GM19099 (cell line): ENCODE measurements around the gene SCUBE2.

ENCODE experiments used
- POLR2A ChIP-seq: IDR thresholded peaks from 3 replicates; pipeline ENCODE4 v1.6.1; 2011; ENCODE audit warnings: low read depth; ENCODE audit not compliant: insufficient read length; ENCODE audit errors: extremely low read depth

The SCUBE2 gene

DNA sequence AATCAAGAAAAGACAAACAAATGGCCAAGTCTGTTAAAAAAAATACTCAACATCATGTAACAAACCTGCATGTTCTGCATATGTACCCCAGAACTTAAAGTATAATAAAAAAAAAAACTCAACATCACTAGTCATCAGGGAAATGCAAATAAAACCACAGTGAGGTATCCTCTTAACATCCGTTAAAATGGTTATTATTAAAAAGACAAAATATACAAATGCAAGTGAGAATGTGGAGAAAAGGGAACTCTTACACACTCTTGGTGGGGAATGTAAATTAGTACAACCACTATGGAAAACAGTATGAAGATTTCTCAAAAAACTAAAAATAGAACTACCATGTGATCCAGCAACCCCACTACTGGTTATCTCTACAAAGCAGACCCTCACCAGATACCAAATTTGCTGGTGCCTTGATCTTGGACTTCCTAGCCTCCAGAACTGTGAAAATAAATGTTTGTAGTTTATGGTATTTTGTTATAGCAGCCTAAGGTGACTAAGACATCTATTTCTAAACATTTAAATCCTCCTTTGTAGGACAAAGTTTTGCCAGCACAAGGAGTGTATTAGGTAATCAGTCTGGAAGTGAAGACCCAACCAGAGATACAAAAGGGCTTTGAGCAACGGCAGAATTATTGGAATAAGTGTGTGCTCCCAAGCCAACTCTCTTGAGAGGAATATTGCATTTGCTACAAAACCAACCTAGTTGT, 32.4 kb upstream of the SCUBE2 start:
- TF ChIP-seq POLR2A: no peak

GRCh38 chr11:9121469-9121796, 30.0 kb upstream of the SCUBE2 start:
- no peak for TF ChIP-seq POLR2A

DNA sequence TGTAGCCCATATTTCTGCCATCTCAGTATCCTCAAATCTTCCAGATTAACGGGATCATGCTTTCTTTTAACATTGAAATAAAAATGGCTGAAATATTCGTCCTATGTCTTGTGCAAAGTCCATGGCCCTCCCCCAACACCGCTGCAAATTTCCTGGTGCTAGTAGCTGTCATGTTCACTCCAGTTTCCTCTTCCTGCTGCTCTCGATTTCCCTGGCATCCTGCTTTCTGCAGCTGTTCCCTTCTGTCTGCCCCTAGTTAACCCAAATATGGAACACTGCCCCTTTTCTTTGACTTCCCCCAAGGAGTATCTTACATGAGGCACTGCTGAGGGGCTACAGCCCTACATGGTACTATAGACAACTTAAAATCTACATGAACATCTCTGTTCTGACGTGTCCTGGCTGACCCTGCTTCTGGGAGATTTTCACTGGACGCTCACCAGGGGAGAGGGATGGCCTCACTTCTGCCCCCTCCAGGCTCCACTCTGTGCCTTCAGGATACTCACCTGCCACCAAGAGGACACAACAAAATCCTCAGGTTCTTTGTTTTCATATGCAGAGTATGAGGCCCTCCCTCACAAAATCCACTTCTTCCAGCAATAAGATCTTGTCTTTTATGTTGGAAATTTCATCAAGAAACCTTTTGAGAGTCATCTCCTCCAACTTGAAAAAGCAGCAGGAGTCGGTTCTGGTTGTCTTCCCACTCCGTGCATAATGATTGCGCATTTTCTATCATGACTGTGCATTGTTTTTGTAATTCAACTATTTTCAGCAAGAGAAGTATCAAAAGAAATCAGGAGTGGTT, 29.5 kb upstream of the SCUBE2 start:
- no peak for TF ChIP-seq POLR2A

DNA sequence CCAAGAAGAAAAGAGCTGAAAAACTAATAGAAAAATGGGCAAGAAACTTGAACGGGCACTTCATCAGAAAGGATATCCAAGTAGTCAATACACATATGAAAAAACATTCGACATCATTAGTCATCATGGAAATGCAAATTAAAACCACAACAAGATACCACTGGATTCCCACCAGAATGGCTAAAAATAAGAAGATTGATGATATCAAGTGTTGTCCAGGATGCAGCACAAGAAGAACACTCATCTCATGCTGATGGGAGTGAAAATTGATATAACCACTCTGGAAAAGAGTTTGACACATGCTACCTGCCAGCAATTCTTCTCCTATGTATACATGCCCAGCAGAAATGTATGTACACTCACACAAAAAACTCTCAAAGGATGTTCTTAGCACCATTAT, 26.9 kb upstream of the SCUBE2 start:
- TF ChIP-seq POLR2A: no peak

DNA sequence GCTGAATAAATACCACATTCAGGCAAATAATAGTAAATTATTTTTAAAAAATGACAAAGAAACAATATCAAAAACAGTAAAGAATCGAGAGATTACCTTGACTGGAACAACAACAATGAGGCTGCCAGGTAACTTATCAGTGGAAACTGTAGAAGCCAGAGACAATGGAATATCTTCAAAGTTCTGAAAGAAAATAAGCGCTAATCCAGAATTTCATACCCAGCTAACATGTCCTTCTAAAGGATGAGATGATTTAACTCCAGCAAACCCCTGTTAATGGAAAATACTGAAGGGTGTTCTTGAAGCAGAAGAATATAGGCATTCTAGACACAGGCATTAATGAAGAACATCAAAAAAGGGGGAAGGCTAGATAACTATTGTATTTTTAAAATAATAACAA, 20.7 kb upstream of the SCUBE2 start:
- TF ChIP-seq POLR2A: no peak

- no peak for TF ChIP-seq POLR2A
Observed at GRCh38 chr11:9109858-9110731, 18.7 kb upstream of the SCUBE2 start.

- TF ChIP-seq POLR2A: no peak
Observed at GRCh38 chr11:9104580-9104979, 13.2 kb upstream of the SCUBE2 start.

- TF ChIP-seq POLR2A: no peak
Observed at GRCh38 chr11:9103542-9104276, 12.3 kb upstream of the SCUBE2 start.

DNA sequence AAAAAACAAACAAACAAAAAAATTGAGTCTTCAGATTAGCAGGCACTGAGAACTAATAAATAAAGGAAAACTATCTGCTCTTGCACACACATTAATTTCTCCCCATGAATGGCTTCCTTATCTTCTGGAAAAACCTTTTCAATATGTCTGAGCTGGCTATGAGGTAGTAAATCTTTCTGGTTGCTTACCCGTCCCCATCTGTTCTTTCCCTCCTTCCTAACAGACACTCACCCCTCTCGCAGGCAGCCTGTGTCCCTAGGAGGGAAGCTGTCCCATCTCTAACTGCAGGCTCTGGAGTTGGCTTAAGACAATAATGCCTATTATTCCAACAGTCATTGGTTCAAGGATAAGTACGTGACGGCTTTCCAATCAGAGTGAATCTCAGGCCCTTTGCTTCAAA, 8.2 kb upstream of the SCUBE2 start:
- no peak for TF ChIP-seq POLR2A

DNA sequence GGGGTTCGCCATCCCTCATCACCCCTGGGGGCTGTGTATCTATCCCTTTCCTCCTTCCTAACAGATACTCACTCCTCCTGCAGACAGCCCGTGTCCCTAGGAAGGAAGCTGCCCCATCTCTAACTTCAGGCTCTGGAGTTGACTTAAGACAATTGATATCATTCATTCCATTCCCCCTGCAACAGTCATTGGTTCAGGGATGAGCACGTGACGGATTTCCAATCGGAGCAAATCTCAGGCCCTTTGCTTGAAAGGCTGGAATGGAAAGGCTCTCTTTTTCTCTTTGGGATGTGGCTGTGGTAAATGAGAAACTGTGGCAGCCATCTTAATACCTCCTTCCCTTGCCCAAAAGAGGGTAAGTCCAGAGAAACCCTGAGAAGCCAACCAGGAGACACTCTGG, 5.0 kb upstream of the SCUBE2 start:
- no peak for TF ChIP-seq POLR2A

DNA sequence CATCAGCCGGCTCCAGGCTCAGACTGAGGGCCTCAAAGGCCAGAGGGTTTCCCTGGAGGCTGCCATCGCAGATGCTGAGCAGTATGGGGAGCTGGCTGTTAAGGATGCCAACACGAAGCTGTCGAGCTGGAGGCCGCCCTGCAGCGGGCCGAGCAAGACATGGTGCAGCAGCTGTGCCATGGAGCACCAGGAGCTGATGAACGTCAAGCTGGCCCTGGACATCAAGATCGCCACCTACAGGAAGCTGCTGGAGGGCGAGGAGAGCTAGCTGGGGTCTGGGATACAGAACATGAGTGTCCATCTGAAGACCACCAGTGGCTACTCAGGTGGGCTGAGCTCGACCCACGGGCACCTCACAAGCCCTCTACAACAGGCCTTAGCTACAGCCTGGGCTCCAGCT, 4.0 kb upstream of the SCUBE2 start:
- TF ChIP-seq POLR2A: no peak

DNA sequence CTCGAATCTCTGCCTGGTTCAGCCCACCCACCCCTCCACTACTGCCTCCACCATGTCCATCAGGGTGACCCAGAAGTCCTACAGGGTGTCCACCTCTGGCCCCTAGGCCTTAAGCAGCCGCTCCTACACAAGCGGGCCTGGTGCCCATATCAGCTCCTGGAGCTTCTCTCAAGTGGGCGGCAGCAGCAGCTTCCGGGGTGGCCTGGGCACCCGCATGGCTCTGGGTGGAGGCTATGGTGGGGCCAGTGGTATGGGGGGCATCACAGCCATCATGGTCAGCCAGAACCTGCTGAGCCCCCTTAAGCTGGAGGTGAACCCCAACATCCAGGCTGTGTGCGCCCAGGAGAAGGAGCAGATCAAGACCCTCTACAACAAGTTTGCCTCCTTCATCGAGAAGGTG, 3.0 kb upstream of the SCUBE2 start:
- no peak for TF ChIP-seq POLR2A

DNA sequence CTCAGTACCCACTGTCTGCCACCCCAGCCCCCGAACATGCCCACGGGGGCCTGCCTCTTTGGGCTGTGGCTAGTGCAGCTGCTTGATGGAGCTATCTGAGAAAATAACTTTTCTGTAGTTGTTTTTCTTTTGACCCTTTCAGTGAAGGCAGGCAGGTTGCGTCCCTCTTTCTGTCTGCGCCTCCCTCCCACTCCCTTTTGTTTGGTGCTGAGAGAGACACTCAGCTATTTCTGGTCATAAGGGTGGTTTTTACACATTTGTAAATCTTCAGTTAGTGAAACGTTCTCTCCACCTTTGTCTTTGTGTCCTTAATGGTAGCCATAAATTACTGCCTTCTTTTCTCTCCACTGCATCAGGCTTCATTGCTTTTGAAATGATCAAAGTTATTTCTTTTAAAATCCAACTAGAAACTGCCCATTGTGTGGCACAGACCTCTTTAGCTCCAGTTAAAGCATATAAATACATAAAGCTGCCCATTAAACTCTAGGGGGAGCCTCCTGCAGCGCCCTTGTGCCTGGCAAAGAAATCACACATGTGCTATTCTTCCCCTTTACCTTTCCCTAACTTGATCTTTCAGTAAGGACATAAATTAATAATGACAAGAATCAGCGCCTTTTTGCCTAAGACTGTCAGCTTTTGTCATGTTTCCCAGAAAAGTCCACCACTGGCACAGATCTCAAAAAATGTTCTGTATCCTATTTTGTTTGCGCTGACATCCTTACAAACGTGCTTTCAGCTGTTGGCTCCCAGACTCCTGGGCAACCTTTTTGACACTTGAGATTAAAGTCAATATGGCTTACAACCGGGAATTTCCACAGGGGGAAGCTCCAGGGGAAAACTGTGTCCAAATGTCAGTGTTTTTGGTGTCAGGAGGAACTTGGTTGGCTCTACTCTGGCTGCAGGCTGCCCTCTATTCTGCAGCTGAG, 1.7 kb upstream of the SCUBE2 start:
- TF ChIP-seq POLR2A: no peak

- TF ChIP-seq POLR2A: no peak
Observed at GRCh38 chr11:9092072-9092471, 673 bp upstream of the SCUBE2 start.
